Measurements from ENCODE around the gene RELN. TPM values are rescaled to one million over a fixed set of nuclear protein-coding genes. Genes with fewer than 3 reads are reported as not detected.

RELN gene
- total and polyA plus RNA-seq, 9 of the 15 experiments (the other 6 are each of a cell fraction or from before 2014, with no cell fraction given) = 12.9 to 43.2 (median 18.1) TPM

- no peak for TF ChIP-seq POLR2AphosphoS5 (IDR thresholded peaks at IDR 0.05; ENCODE audit: control insufficient read depth, insufficient read depth, low read depth, low read length)
- TF ChIP-seq ZNF311 (CRISPR knock-in tag; IDR thresholded peaks at IDR 0.05) = no peak
- no peak for TF ChIP-seq HBP1 (CRISPR knock-in tag; IDR thresholded peaks at IDR 0.05)
- TF ChIP-seq RFX5 (IDR thresholded peaks at IDR 0.05; ENCODE audit: low read depth, low read length) = no peak
- no peak for TF ChIP-seq FOXP4 (CRISPR knock-in tag; IDR thresholded peaks at IDR 0.05; ENCODE audit: borderline replicate concordance)
- TF ChIP-seq ZNF407 (IDR thresholded peaks at IDR 0.05; ENCODE audit: low read depth) = no peak
- no peak for TF ChIP-seq ZNF561 (CRISPR knock-in tag; conservative IDR thresholded peaks at IDR 0.05)
- peak; percentile 77; the same call in 1 of the 2 replicates for TF ChIP-seq EHMT2 (IDR thresholded peaks at IDR 0.05)
- TF ChIP-seq SFPQ (IDR thresholded peaks at IDR 0.05; ENCODE audit: low read depth, low read length) = no peak
- no peak for TF ChIP-seq ARID1B (IDR thresholded peaks at IDR 0.05)
Observed at GRCh38 chr7:103613655-103614642, 375.5 kb downstream of the RELN start (continued).
